22Rv1 (cell line): ENCODE results near the gene GPR137C.

Experiments used
- CTCF ChIP-seq: fragments of 450-650 bp; IDR thresholded peaks from 2 replicates; pipeline ENCODE4 v1.5.1; 2017; ENCODE audit warnings: mild to moderate bottlenecking
- ZFX ChIP-seq: fragments of 450-650 bp; IDR thresholded peaks from 2 replicates; pipeline ENCODE4 v1.6.1; 2017; ENCODE audit warnings: antibody characterized with exemption, borderline replicate concordance

- TF ChIP-seq CTCF (no peak), ZFX (no peak)
Measured at GRCh38 chr14:52531481-52531880, 21.2 kb upstream of the GPR137C start.
